Activated gamma-delta T cell (primary cell): Measurements from ENCODE around the gene MTMR1.

ENCODE experiments used
- DNase-seq: peaks from one replicate; lab custom pipeline; 2025; lab: John Stamatoyannopoulos, UW

Gene MTMR1

DNA sequence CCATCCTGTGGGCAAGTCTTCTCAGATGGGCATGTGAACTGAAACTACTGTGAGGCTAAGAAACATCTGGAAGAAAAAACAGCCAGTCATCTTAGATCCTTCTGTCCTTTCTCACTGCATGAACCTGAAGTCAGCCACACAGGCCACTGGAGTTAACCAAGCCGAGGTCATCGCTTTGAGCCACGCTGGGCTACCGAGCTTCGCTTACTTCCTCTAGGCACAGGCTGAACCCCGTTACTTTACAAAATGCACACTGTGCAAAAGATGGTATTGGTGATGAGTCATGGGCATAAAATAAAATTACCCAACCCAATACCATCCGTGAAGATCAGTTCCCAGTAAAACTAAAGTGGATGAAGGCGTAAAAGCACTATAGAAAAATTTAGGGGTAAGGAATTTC is 86.2 kb downstream of the MTMR1 start:
- no peak for DNase-seq

- DNase-seq: no peak
Measured at GRCh38 chrX:150781677-150782076, 88.5 kb downstream of the MTMR1 start.

GRCh38 chrX:150790021-150790420 is 96.8 kb downstream of the MTMR1 start:
- no peak for DNase-seq

- DNase-seq: no peak
Measured at GRCh38 chrX:150792949-150793527, 99.8 kb downstream of the MTMR1 start.

DNA sequence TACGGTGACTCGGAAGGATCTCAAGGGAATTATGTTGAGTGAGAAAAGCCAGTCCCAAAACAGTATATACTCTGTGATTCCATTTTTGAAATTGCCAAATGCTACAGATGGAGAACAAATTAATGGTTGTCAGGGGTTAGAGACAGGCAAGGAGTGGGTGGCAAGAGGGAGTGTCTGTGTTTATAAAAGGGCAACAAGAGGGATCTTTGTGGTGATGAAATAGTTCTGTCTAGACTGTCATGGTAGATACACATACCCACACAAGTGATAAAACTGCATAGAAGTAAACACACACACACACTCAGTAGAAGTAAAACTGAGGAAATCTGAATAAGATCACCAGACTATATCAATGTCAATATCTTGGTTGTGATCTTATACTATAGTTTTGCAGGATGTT is 112.5 kb downstream of the MTMR1 start:
- DNase-seq: no peak

DNA sequence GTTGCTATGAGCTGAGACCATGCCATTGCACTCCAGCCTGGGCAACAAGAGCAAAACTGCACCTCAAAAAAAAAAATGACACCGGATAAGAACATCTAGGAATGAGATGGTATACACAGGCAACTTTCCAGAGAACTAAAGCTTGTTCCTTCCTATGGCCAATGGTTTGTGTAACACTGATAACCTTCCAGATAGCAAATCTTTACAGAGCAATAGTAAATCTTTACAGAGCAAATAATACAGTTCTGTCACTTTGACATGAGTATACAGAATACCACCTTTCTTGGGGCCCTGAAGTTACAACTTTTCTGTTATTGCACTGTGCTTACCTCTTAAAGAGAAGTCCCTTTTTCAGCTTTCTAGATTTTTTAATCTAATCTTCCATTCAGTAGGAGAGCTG is 113.6 kb downstream of the MTMR1 start:
- DNase-seq: no peak

- DNase-seq: no peak
Measured at GRCh38 chrX:150813922-150814321, 120.7 kb downstream of the MTMR1 start.
